H9 (cell line): ENCODE results near the gene RPL35. TPM values are rescaled to one million over a fixed set of nuclear protein-coding genes. Genes with fewer than 3 reads are reported as not detected.
A peak's percentile ranks its signal among the peaks of the same experiment; 100 is the strongest.

Source experiments
- DNase-seq: peaks from one replicate; pipeline ENCODE4 v3.0.0-alpha.2; 2017
- H2AFZ ChIP-seq: one replicate; pipeline ENCODE4 v1.6.1; 2013; ENCODE audit warnings: mild to moderate bottlenecking, low read length, control low read depth, moderate library complexity
- H2AK5ac ChIP-seq: 2 replicates; pipeline ENCODE4 v1.6.1; 2013; ENCODE audit warnings: low read length, control low read depth, mixed read lengths; ENCODE audit not compliant: insufficient read length
- H2BK120ac ChIP-seq: one replicate; pipeline ENCODE4 v1.6.1; 2013; ENCODE audit warnings: low read depth, mild to moderate bottlenecking, low read length, control low read depth, inconsistent platforms; ENCODE audit not compliant: poor library complexity, severe bottlenecking
- H2BK12ac ChIP-seq: 2 replicates; pipeline ENCODE4 v1.6.1; 2013; ENCODE audit warnings: low read length, control low read depth, mixed read lengths, low read depth; ENCODE audit not compliant: insufficient read length
- H2BK15ac ChIP-seq: 2 replicates; pipeline ENCODE4 v1.6.1; 2013; ENCODE audit warnings: low read depth, low read length, control low read depth
- H2BK20ac ChIP-seq: one replicate; pipeline ENCODE4 v1.6.1; 2013; ENCODE audit warnings: low read depth, mild to moderate bottlenecking, low read length, control low read depth, inconsistent platforms; ENCODE audit not compliant: poor library complexity, severe bottlenecking
- H2BK5ac ChIP-seq: 2 replicates; pipeline ENCODE4 v1.6.1; 2013; ENCODE audit warnings: low read length, control low read depth, mixed read lengths; ENCODE audit not compliant: insufficient read length
- H3K14ac ChIP-seq: 2 replicates; pipeline ENCODE4 v1.6.1; 2013; ENCODE audit warnings: low read length, control low read depth; ENCODE audit not compliant: insufficient read depth
- H3K18ac ChIP-seq: 2 replicates; pipeline ENCODE4 v1.6.1; 2013; ENCODE audit warnings: low read depth, mild to moderate bottlenecking, mixed read lengths, low read length, control low read depth; ENCODE audit not compliant: insufficient read length
- H3K23ac ChIP-seq: 2 replicates; pipeline ENCODE4 v1.6.1; 2013; ENCODE audit warnings: low read length, control low read depth, mixed read lengths, low read depth; ENCODE audit not compliant: insufficient read length
- H3K23me2 ChIP-seq: 2 replicates; pipeline ENCODE4 v1.6.1; 2013; ENCODE audit warnings: low read depth, mild to moderate bottlenecking, mixed read lengths, low read length, control low read depth; ENCODE audit not compliant: insufficient read length, poor library complexity, severe bottlenecking
- H3K27ac ChIP-seq: 2 replicates; pipeline ENCODE4 v1.5.1; 2013; ENCODE audit warnings: low read length, control low read depth, mixed read lengths, low read depth; ENCODE audit not compliant: insufficient read length
- H3K27me3 ChIP-seq: 2 replicates; pipeline ENCODE4 v1.6.1; 2013; ENCODE audit warnings: low read length, control low read depth, inconsistent platforms; ENCODE audit not compliant: insufficient read depth
- H3K4ac ChIP-seq: 2 replicates; pipeline ENCODE4 v1.6.1; 2013; ENCODE audit warnings: low read depth, mild to moderate bottlenecking, control low read depth, inconsistent platforms, low read length, moderate library complexity
- H3K4me1 ChIP-seq: 2 replicates; pipeline ENCODE4 v1.6.1; 2013; ENCODE audit warnings: low read length, control low read depth, inconsistent platforms; ENCODE audit not compliant: insufficient read depth
- H3K4me2 ChIP-seq: 2 replicates; pipeline ENCODE4 v1.6.1; 2013; ENCODE audit warnings: low read length, control low read depth, mixed read lengths; ENCODE audit not compliant: insufficient read length, insufficient read depth
- H3K56ac ChIP-seq: 2 replicates; pipeline ENCODE4 v1.6.1; 2013; ENCODE audit warnings: low read depth, mild to moderate bottlenecking, mixed read lengths, low read length, control low read depth; ENCODE audit not compliant: insufficient read length
- H3K79me1 ChIP-seq: 2 replicates; pipeline ENCODE4 v1.6.1; 2013; ENCODE audit warnings: low read depth, mild to moderate bottlenecking, moderate library complexity, low read length, control low read depth, inconsistent platforms; ENCODE audit not compliant: insufficient read depth, poor library complexity, severe bottlenecking
- H3K79me2 ChIP-seq: 2 replicates; pipeline ENCODE4 v1.6.1; 2013; ENCODE audit warnings: low read length, control low read depth, inconsistent platforms; ENCODE audit not compliant: insufficient read depth
- H3K9ac ChIP-seq: 2 replicates; pipeline ENCODE4 v1.6.1; 2013; ENCODE audit warnings: low read length, control low read depth, mixed read lengths; ENCODE audit not compliant: insufficient read length; ENCODE audit errors: extremely low read depth
- H3K9me3 ChIP-seq: one replicate; pipeline ENCODE4 v1.6.1; 2013; ENCODE audit warnings: low read depth, low read length, inconsistent platforms; ENCODE audit not compliant: control insufficient read depth
- H3T11ph ChIP-seq: one replicate; pipeline ENCODE4 v1.6.1; 2013; ENCODE audit warnings: mild to moderate bottlenecking, low read length, control low read depth, inconsistent platforms
- H4K20me1 ChIP-seq: one replicate; pipeline ENCODE4 v1.6.1; 2013; ENCODE audit not compliant: control insufficient read depth, insufficient read length, insufficient read depth
- H4K5ac ChIP-seq: 2 replicates; pipeline ENCODE4 v1.6.1; 2013; ENCODE audit warnings: low read depth, mild to moderate bottlenecking, mixed read lengths, low read length, control low read depth; ENCODE audit not compliant: insufficient read length
- H4K8ac ChIP-seq: replicated peaks from 2 replicates; pipeline ENCODE4 v1.6.1; 2013; ENCODE audit warnings: low read length, control low read depth, mixed read lengths, low read depth; ENCODE audit not compliant: insufficient read length
- H4K91ac ChIP-seq: 2 replicates; pipeline ENCODE4 v1.6.1; 2013; ENCODE audit warnings: low read depth, mild to moderate bottlenecking, moderate library complexity, mixed read lengths, low read length, control low read depth; ENCODE audit not compliant: insufficient read length
- H3K27ac Mint-ChIP-seq, 3 experiments: 2 replicates in 2 of 3; 3 replicates in 1 of 3; pipeline ENCODE4 v1.8.0; 2020 to 2021; ENCODE audit warnings: mixed read lengths in 3 of 3, mild to moderate bottlenecking in 1 of 3, moderate library complexity in 1 of 3
- H3K27me3 Mint-ChIP-seq: 2 replicates; pipeline ENCODE4 v1.8.0; 2021; ENCODE audit warnings: low read depth, mild to moderate bottlenecking, moderate library complexity, mixed read lengths
- H3K36me3 Mint-ChIP-seq, 3 experiments: 2 replicates in 2 of 3; 3 replicates in 1 of 3; pipeline ENCODE4 v1.8.0; 2020 to 2021; ENCODE audit warnings: low read depth in 3 of 3, mixed read lengths in 3 of 3; ENCODE audit not compliant: insufficient read depth in 1 of 3
- H3K4me1 Mint-ChIP-seq, 2 experiments: 2 replicates each; pipeline ENCODE4 v1.8.0; 2020; ENCODE audit warnings: mixed read lengths in 2 of 2
- H3K4me3 Mint-ChIP-seq, 2 experiments: 2 replicates in 1 of 2; 3 replicates in 1 of 2; pipeline ENCODE4 v1.8.0; 2020 to 2021; ENCODE audit warnings: mild to moderate bottlenecking in 2 of 2, mixed read lengths in 2 of 2, moderate library complexity in 1 of 2
- H3K9me3 Mint-ChIP-seq, 2 experiments: 2 replicates in 1 of 2; 3 replicates in 1 of 2; pipeline ENCODE4 v1.8.0; 2020; ENCODE audit warnings: mild to moderate bottlenecking in 2 of 2, mixed read lengths in 2 of 2, moderate library complexity in 1 of 2
- WGBS: extraction: QIAGEN DNeasy Blood & Tissue Kit; methylation state at CpG from one replicate; pipeline ENCODE4 v1.1.7; 2013; ENCODE audit warnings: missing lambda C conversion rate, low lambda C conversion rate, mixed read lengths; ENCODE audit not compliant: insufficient read length; ENCODE audit errors: extremely low coverage; 5-methylcytosine and 5-hydroxymethylcytosine counted together
- total RNA-seq: library from RNA; stranded (reverse); gene quantifications from 2 replicates; pipeline ENCODE4 v1.2.1, GENCODE V29; 2021
- TF ChIP-seq, protein P1 (sequence below): fragments of 200-600 bp; sonication (generic); conservative IDR thresholded peaks from 3 replicates; pipeline ENCODE4 v1.8.0; 2021; ENCODE audit warnings: antibody characterized with exemption, mild to moderate bottlenecking

RPL35 gene
- total RNA-seq, 1 experiment from 2014 or later = 1,840 TPM

DNA sequence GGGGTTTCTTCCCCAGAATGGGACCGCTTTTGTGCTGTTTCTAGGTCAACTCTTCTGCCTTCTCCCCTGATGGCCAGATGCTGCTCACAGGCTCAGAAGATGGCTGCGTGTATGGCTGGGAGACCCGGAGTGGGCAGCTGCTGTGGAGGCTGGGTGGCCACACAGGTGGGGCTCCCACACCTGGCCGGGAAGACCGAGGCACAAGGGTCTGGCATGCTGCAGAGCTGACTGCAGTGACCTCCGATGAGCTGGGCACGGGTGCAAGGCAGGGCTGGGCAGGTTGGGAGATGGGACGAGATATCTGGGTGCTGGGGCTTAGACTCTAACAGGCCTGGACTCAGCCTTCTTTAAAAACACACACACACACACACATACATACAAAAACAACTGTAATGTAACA, 7.6 kb downstream of the RPL35 start:
- H3K27me3 Mint-ChIP-seq = no peaks in the 10 kb centered on the region; the same call in 1 of the 2 replicates
- no peak overlapping the region for H2BK20ac ChIP-seq

More for the DNA sequence above, 7.6 kb downstream of the RPL35 start:
- H4K91ac ChIP-seq = no peak overlapping the region
- no peak overlapping the region for H4K8ac ChIP-seq
- H3K27me3 ChIP-seq = no peaks in the 10 kb centered on the region
- no peak overlapping the region for H3K9ac ChIP-seq
- peaks cover 3% of the 10 kb centered on the region; the same call in 1 of the 2 replicates for H3K4me1 ChIP-seq
- no peak overlapping the region for H2AFZ ChIP-seq
- no peak overlapping the region for H4K5ac ChIP-seq
- no peaks in the 10 kb centered on the region for H3K9me3 Mint-ChIP-seq
- DNase-seq = no peak
- H2BK12ac ChIP-seq = no peak overlapping the region
- no peak overlapping the region for H3K14ac ChIP-seq
- no peaks in the 10 kb centered on the region for H3K9me3 ChIP-seq
- H3K27ac Mint-ChIP-seq = no peak overlapping the region; a peak in 1 of 7 replicates
- H3K18ac ChIP-seq = no peak overlapping the region
- H2AK5ac ChIP-seq = no peak overlapping the region
- no peaks in the 10 kb centered on the region for H3K79me1 ChIP-seq
- H3K56ac ChIP-seq = no peak overlapping the region
- peaks cover 20 to 26% (median 21%) of the 10 kb centered on the region in 3 experiments; a peak in 6 of 7 replicates for H3K36me3 Mint-ChIP-seq
- no peak overlapping the region for H3K4ac ChIP-seq
- no peak overlapping the region for H2BK15ac ChIP-seq
- WGBS = no CpG with 5 or more reads among the region's 8 CpGs
- peak overlapping the region in 1 of 2 experiments; percentile 81; a peak in 1 of 5 replicates for H3K4me3 Mint-ChIP-seq
- no peak overlapping the region for H3K23ac ChIP-seq
- H4K20me1 ChIP-seq = no peaks in the 10 kb centered on the region
- TF ChIP-seq, protein P1, sequence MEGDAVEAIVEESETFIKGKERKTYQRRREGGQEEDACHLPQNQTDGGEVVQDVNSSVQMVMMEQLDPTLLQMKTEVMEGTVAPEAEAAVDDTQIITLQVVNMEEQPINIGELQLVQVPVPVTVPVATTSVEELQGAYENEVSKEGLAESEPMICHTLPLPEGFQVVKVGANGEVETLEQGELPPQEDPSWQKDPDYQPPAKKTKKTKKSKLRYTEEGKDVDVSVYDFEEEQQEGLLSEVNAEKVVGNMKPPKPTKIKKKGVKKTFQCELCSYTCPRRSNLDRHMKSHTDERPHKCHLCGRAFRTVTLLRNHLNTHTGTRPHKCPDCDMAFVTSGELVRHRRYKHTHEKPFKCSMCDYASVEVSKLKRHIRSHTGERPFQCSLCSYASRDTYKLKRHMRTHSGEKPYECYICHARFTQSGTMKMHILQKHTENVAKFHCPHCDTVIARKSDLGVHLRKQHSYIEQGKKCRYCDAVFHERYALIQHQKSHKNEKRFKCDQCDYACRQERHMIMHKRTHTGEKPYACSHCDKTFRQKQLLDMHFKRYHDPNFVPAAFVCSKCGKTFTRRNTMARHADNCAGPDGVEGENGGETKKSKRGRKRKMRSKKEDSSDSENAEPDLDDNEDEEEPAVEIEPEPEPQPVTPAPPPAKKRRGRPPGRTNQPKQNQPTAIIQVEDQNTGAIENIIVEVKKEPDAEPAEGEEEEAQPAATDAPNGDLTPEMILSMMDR = no peak
- no peak overlapping the region for H2BK120ac ChIP-seq
- no peak overlapping the region for H3K27ac ChIP-seq
- no peak overlapping the region for H3T11ph ChIP-seq
- H3K4me2 ChIP-seq = no peak overlapping the region
- no peak overlapping the region for H2BK5ac ChIP-seq
- H3K79me2 ChIP-seq = no peaks in the 10 kb centered on the region
- peaks cover 3% of the 10 kb centered on the region for H3K23me2 ChIP-seq
- H3K4me1 Mint-ChIP-seq = peaks cover 7 to 15% of the 10 kb centered on the region in 2 experiments
